HCT116 (cell line): Measurements from ENCODE around the gene GRIK3. TPM values are rescaled to one million over a fixed set of nuclear protein-coding genes. Genes with fewer than 3 reads are reported as not detected.

Experiments used
- ATAC-seq: fragments of 200-7000 bp; cut with Tn5 transposase; 2 replicates; pipeline ENCODE4 v1.9.1; 2020; ENCODE audit warnings: mild to moderate bottlenecking, moderate library complexity
- BruUV-seq: library from RNA; stranded (reverse); fragments of 400-500 nt; replicated peaks from 2 replicates; lab custom pipeline; 2021; lab: Mats Ljungman, UMichigan
- CTCF ChIA-PET: fragments of 300-600 bp; sonication (Branson Sonifier 250); formaldehyde crosslinking; loops from one replicate; lab custom pipeline; 2021; ENCODE audit warnings: antibody characterized with exemption; lab: Charles Lee
- POLR2A ChIA-PET: fragments of 300-600, 350-600 bp; sonication (Branson Sonifier 250); formaldehyde crosslinking; loops from one replicate; lab custom pipeline; 2021; ENCODE audit warnings: antibody characterized with exemption; lab: Charles Lee
- RAD21 ChIA-PET, 2 experiments: fragments of 300-600 bp; sonication (Branson Sonifier 250); formaldehyde crosslinking; loops; one replicate each; lab custom pipeline; 2023; ENCODE audit warnings: low total read pairs in 2 of 2; ENCODE audit not compliant: uncharacterized antibody in 2 of 2, unreplicated experiment in 2 of 2, low non-redundant PET in 1 of 2; lab: Charles Lee
- DNase-seq: peaks from one replicate; pipeline ENCODE4 v3.0.0-alpha.2; 2010; ENCODE audit warnings: low read depth, low spot score
- H2AFZ ChIP-seq: fragments of 200-600 bp; shearing (Covaris generic), sonication (generic); 2 replicates; pipeline ENCODE4 v1.6.1; 2017; ENCODE audit warnings: low read depth, mixed run types, mixed read lengths, antibody characterized with exemption, low read length; ENCODE audit not compliant: poor library complexity, severe bottlenecking
- H3K27ac ChIP-seq: 2 replicates; pipeline ENCODE4 v1.5.1; 2012; ENCODE audit warnings: low read depth, low read length
- H3K27me3 ChIP-seq: fragments of 200-600 bp; sonication (generic); 2 replicates; pipeline ENCODE4 v1.6.1; 2016; ENCODE audit warnings: mixed run types, low read length, mixed read lengths; ENCODE audit not compliant: insufficient read depth
- H3K36me3 ChIP-seq, 2 experiments: fragments of 200-500 bp in 1 of 2; fragments of 200-600 bp in 1 of 2; sonication (Bioruptor generic) in 1 of 2; sonication (generic) in 1 of 2; 2 replicates each; pipeline versions ENCODE4 v1.5.1 to v1.6.1; 2014 to 2016; ENCODE audit warnings: low read length in 2 of 2, inconsistent platforms in 1 of 2, mixed read lengths in 1 of 2, mixed run types in 1 of 2; ENCODE audit not compliant: insufficient read depth in 2 of 2, control insufficient read depth in 1 of 2
- H3K4me1 ChIP-seq, 2 experiments: fragments of 200-600 bp in 1 of 2; sonication (generic) in 1 of 2; 2 replicates each; pipeline versions ENCODE4 v1.5.1 to v1.6.1; 2012 to 2017; ENCODE audit warnings: low read length in 2 of 2, inconsistent platforms in 1 of 2, mild to moderate bottlenecking in 1 of 2, mixed read lengths in 1 of 2, mixed run types in 1 of 2, moderate library complexity in 1 of 2; ENCODE audit not compliant: insufficient read depth in 2 of 2, control insufficient read depth in 1 of 2
- H3K4me2 ChIP-seq: fragments of 200-600 bp; sonication (generic); 2 replicates; pipeline ENCODE4 v1.6.1; 2017; ENCODE audit warnings: mixed run types, low read length, mixed read lengths
- H3K4me3 ChIP-seq, 2 experiments: fragments of 200-600 bp in 1 of 2; sonication (generic) in 1 of 2; replicated peaks in 1 of 2; 2 replicates each; pipeline ENCODE4 v1.5.1; 2011 to 2016; ENCODE audit warnings: low read length in 2 of 2, control low read depth in 1 of 2, low read depth in 1 of 2, mild to moderate bottlenecking in 1 of 2, mixed read lengths in 1 of 2, mixed run types in 1 of 2
- H3K79me2 ChIP-seq: fragments of 200-600 bp; sonication (generic); 2 replicates; pipeline ENCODE4 v1.6.1; 2017; ENCODE audit warnings: mild to moderate bottlenecking, mixed run types, low read length, moderate library complexity, mixed read lengths; ENCODE audit not compliant: insufficient read depth
- H3K9ac ChIP-seq: fragments of 200-600 bp; sonication (generic); 2 replicates; pipeline ENCODE4 v1.6.1; 2016; ENCODE audit warnings: low read length, mixed read lengths
- H3K9me2 ChIP-seq: fragments of 200-600 bp; sonication (generic), shearing (Covaris generic); 2 replicates; pipeline ENCODE4 v1.6.1; 2017; ENCODE audit warnings: mixed run types, mild to moderate bottlenecking, moderate library complexity; ENCODE audit not compliant: insufficient read depth
- H3K9me3 ChIP-seq, 2 experiments: fragments of 200-500 bp in 1 of 2; fragments of 200-600 bp in 1 of 2; sonication (Bioruptor generic) in 1 of 2; sonication (generic) in 1 of 2; 2 replicates each; pipeline ENCODE4 v1.6.1; 2014 to 2017; ENCODE audit warnings: low read length in 2 of 2, mixed read lengths in 2 of 2, inconsistent platforms in 1 of 2, low read depth in 1 of 2, mild to moderate bottlenecking in 1 of 2, mixed run types in 1 of 2, moderate library complexity in 1 of 2; ENCODE audit not compliant: control insufficient read depth in 1 of 2, insufficient read depth in 1 of 2
- H4K20me1 ChIP-seq: fragments of 200-600 bp; sonication (generic), shearing (Covaris generic); 2 replicates; pipeline ENCODE4 v1.6.1; 2017; ENCODE audit warnings: mixed run types, mild to moderate bottlenecking, moderate library complexity; ENCODE audit not compliant: insufficient read depth
- CEBPB ChIP-seq: IDR thresholded peaks from 2 replicates; pipeline ENCODE4 v1.6.1; 2012; ENCODE audit warnings: low read depth
- EGR1 ChIP-seq: IDR thresholded peaks from 2 replicates; pipeline ENCODE4 v1.6.1; 2012; ENCODE audit warnings: low read depth
- FOSL1 ChIP-seq: IDR thresholded peaks from 2 replicates; pipeline ENCODE4 v1.6.1; 2012; ENCODE audit warnings: low read depth
- JUND ChIP-seq: IDR thresholded peaks from 2 replicates; pipeline ENCODE4 v1.6.1; 2012
- MAX ChIP-seq: IDR thresholded peaks from 2 replicates; pipeline ENCODE4 v1.6.1; 2012
- POLR2A ChIP-seq: IDR thresholded peaks from 2 replicates; pipeline ENCODE4 v1.7.0; 2011; ENCODE audit warnings: borderline replicate concordance; ENCODE audit not compliant: insufficient read depth, insufficient read length; ENCODE audit errors: extremely low read depth
- REST ChIP-seq: IDR thresholded peaks from 2 replicates; pipeline ENCODE4 v1.6.1; 2012; ENCODE audit warnings: low read depth
- SIN3A ChIP-seq: IDR thresholded peaks from 2 replicates; pipeline ENCODE4 v1.6.1; 2012; ENCODE audit warnings: low read depth
- SRF ChIP-seq: IDR thresholded peaks from 2 replicates; pipeline ENCODE4 v1.6.1; 2012; ENCODE audit warnings: low read depth
- ZFX ChIP-seq: fragments of 450-650 bp; IDR thresholded peaks from 2 replicates; pipeline ENCODE4 v1.6.1; 2017
- ZNF274 ChIP-seq: fragments of 200-500 bp; sonication (Bioruptor generic); IDR thresholded peaks from 2 replicates; pipeline ENCODE4 v1.6.1; 2014; ENCODE audit warnings: mild to moderate bottlenecking, low read depth, low read length, inconsistent platforms
- intact Hi-C: fragments of 100-400 bp; cut with micrococcal nuclease; formaldehyde crosslinking; loops from 2 replicates; pipeline ENCODE4 v1.10.0; 2022
- total RNA-seq: library from RNA; stranded (reverse); gene quantifications from one replicate; pipeline ENCODE4 v1.2.1, GENCODE V29; 2021; ENCODE audit not compliant: unreplicated experiment
- TF ChIP-seq, protein P1 (sequence below): IDR thresholded peaks from 2 replicates; pipeline ENCODE4 v1.6.1; 2012
- TF ChIP-seq, protein P2 (sequence below): IDR thresholded peaks from 2 replicates; pipeline ENCODE4 v1.6.1; 2011; ENCODE audit warnings: mild to moderate bottlenecking, low read length, moderate library complexity; ENCODE audit not compliant: insufficient replicate concordance; ENCODE audit errors: extremely low read depth

The GRIK3 gene
- total RNA-seq, 1 experiment from 2014 or later: not detected

DNA sequence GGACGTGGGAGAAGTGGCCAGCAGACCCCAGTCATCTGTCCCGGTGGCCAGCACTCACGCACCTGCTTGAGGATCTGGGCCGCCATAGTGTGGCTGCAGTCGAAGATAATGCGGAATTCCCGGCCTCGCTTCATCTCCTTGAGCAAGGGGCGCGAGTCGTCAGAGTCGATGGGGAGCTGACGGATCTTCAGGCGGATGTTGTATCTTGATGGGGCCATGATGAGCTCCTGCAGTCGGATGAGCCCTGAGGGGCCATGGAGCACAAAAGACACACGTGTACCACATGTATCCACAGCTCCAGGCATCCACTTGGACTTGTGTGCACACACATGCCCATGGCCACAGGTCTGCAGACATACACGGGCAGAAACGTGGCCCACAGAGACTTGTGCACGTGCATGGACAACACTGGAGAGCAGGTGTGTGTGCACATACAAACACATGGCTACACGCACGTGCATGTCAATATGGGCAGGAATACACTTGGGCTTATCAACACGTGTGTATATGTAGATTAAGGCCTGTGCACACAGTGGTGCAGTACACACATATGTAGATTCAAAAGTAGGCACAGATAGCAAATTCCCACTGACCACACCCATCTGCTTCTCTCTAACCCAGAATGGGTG, 162.1 kb downstream of the GRIK3 start:
- intact Hi-C loops: no loop called here
- RAD21 ChIA-PET: no interaction called here
- no peak for DNase-seq
- BruUV-seq: no TSS peak
- ATAC-seq: no peak
- no peak overlapping the region for H2AFZ ChIP-seq
- H3K79me2 ChIP-seq: no peaks in the 10 kb centered on the region
- no peak overlapping the region for H3K4me3 ChIP-seq
- H3K4me2 ChIP-seq: no peak overlapping the region
- H3K9ac ChIP-seq: no peak overlapping the region
- CTCF ChIA-PET: no interaction called here
- peaks cover 22% of the 10 kb centered on the region for H3K27me3 ChIP-seq
- H3K4me1 ChIP-seq: no peaks in the 10 kb centered on the region
- no peaks in the 10 kb centered on the region for H3K36me3 ChIP-seq
- H4K20me1 ChIP-seq: no peaks in the 10 kb centered on the region
- TF ChIP-seq MAX (no peak), FOSL1 (no peak), JUND (no peak), SIN3A (no peak), POLR2A (no peak), CEBPB (no peak), ZNF274 (no peak)
- TF ChIP-seq, protein P1, sequence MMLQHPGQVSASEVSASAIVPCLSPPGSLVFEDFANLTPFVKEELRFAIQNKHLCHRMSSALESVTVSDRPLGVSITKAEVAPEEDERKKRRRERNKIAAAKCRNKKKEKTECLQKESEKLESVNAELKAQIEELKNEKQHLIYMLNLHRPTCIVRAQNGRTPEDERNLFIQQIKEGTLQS: no peak
- no peaks in the 10 kb centered on the region for H3K9me2 ChIP-seq
- H3K9me3 ChIP-seq: no peaks in the 10 kb centered on the region
- POLR2A ChIA-PET: interaction anchor here (0.6 kb wide), 1 partner anchor 196 kb away, joined by 3 read pairs; no protein-coding TSS in a partner anchor
- no peak overlapping the region for H3K27ac ChIP-seq

DNA sequence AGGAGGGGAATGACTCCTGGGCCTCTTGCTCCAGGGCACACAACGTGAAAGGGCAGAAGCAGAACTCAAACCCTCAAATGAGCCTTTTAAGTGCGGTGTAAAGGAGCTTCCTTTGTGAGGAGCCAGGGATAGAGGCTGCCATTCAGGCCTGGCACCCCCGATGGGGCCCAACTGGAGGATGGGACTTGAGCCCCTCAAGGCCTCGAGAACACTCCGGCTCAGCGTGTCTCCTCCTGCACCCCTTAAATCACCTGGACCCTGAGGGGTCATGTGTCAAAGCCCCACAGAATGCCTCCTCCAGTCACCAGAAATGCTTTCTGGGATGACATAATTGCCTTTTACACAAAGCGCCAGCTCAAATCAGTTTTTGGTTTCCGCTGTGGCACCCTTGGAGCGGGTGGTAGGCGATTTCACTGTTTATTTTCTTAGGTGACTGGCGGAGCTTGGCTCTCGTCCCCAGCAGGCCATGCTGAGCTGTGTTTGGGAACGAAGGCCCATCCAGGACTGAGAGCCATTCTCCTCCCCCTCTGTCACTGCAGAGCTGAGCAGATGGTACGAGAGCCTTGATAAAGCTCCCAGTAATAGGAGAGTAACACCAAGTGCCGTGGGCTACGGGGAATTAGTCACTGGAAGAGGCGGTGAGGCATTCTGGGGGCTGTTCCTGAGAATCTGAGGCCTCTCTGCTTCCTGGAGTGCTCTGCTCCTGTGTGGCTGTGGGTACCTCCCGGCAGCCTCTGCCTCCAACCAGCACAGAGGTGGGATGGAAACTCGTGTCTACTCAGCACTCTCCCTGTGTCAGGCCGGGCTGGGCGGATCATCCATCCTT, 163.0 kb downstream of the GRIK3 start:
- Histone ChIP-seq H3K4me2 (no peak overlapping the region), H3K27me3 (peaks cover 25% of the 10 kb centered on the region), H4K20me1 (no peaks in the 10 kb centered on the region), H3K27ac (no peak overlapping the region), H3K79me2 (no peaks in the 10 kb centered on the region), H3K9ac (no peak overlapping the region), H3K4me3 (no peak overlapping the region), H3K9me2 (no peaks in the 10 kb centered on the region), H3K36me3 (no peaks in the 10 kb centered on the region), H2AFZ (no peak overlapping the region), H3K9me3 (no peaks in the 10 kb centered on the region), H3K4me1 (no peaks in the 10 kb centered on the region)
- no peak for DNase-seq
- intact Hi-C loops: no loop called here
- ChIA-PET POLR2A (interaction anchor here (0.6 kb wide), 1 partner anchor 195 kb away, joined by 3 read pairs; no protein-coding TSS in a partner anchor), RAD21 (no interaction called here), CTCF (no interaction called here)
- BruUV-seq: no TSS peak
- ATAC-seq: no peak
- no peak for TF ChIP-seq JUND
- no peak for TF ChIP-seq REST
- TF ChIP-seq, protein P2, sequence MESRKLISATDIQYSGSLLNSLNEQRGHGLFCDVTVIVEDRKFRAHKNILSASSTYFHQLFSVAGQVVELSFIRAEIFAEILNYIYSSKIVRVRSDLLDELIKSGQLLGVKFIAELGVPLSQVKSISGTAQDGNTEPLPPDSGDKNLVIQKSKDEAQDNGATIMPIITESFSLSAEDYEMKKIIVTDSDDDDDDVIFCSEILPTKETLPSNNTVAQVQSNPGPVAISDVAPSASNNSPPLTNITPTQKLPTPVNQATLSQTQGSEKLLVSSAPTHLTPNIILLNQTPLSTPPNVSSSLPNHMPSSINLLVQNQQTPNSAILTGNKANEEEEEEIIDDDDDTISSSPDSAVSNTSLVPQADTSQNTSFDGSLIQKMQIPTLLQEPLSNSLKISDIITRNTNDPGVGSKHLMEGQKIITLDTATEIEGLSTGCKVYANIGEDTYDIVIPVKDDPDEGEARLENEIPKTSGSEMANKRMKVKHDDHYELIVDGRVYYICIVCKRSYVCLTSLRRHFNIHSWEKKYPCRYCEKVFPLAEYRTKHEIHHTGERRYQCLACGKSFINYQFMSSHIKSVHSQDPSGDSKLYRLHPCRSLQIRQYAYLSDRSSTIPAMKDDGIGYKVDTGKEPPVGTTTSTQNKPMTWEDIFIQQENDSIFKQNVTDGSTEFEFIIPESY: no peak
- TF ChIP-seq SRF: no peak
- no peak for TF ChIP-seq EGR1
- TF ChIP-seq SIN3A: no peak
- TF ChIP-seq, protein P1: no peak
- no peak for TF ChIP-seq FOSL1
- TF ChIP-seq ZFX: no peak
